HFFc6 (cell line): ENCODE data around the gene PANX3. TPM values are rescaled to one million over a fixed set of nuclear protein-coding genes. Genes with fewer than 3 reads are reported as not detected.

Experiments
- DNase-seq: peaks from one replicate; pipeline ENCODE4 v3.0.0-alpha.2; 2018
- H3K27ac Mint-ChIP-seq: 2 replicates; pipeline ENCODE4 v1.8.0; 2020; ENCODE audit warnings: mild to moderate bottlenecking, mixed read lengths
- H3K27me3 Mint-ChIP-seq: 2 replicates; pipeline ENCODE4 v1.8.0; 2021; ENCODE audit warnings: mild to moderate bottlenecking, moderate library complexity, mixed read lengths; ENCODE audit not compliant: insufficient read depth
- H3K36me3 Mint-ChIP-seq: 2 replicates; pipeline ENCODE4 v1.8.0; 2021; ENCODE audit warnings: low read depth, mixed read lengths
- H3K4me1 Mint-ChIP-seq: 2 replicates; pipeline ENCODE4 v1.8.0; 2020; ENCODE audit warnings: low read depth, mixed read lengths
- H3K4me3 Mint-ChIP-seq: 2 replicates; pipeline ENCODE4 v1.8.0; 2020; ENCODE audit warnings: mild to moderate bottlenecking, moderate library complexity, mixed read lengths
- H3K9me3 Mint-ChIP-seq: 2 replicates; pipeline ENCODE4 v1.8.0; 2020; ENCODE audit warnings: mild to moderate bottlenecking, mixed read lengths
- total RNA-seq, 6 experiments: library from RNA; stranded (reverse); fragmentation: NEBNext Ultra II Directional; extraction: Animal tissue kit (Norgen Biotek cat#: 25700); gene quantifications; 2 replicates in 1 of 6; 3 replicates in 5 of 6; pipeline ENCODE4 v1.2.3, GENCODE V29; 2021
- TF ChIP-seq, protein P1 (sequence below): fragments of 200-600 bp; sonication (generic); IDR thresholded peaks from 2 replicates; pipeline ENCODE4 v1.5.0; 2021; ENCODE audit warnings: antibody characterized with exemption, mild to moderate bottlenecking

Gene PANX3
- total RNA-seq, 6 experiments from 2014 or later, result not detected

DNA sequence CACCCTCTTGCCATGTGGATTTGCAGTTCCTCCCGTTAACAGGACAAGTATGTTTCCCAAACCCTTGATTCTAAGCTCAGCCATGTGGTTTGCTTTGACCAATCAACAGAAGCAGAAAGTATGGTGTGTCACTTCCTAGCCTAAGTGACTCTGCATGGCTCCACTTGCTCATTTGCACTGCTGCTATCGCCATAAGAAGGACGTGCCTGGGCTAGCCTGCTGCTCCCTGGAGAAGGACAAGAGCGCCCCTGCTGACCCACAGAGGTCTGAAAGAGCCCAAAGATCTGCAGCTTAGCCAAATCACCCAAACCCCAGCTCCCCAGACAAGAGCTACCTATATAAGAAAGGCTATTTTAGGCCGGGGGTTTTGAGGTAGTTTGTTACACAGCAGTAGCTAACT, 29.4 kb downstream of the PANX3 start:
- no peak for DNase-seq
- H3K4me3 Mint-ChIP-seq, result no peak overlapping the region
- peaks cover 17% of the 10 kb centered on the region for H3K36me3 Mint-ChIP-seq
- no peaks in the 10 kb centered on the region; the same call in 1 of the 2 replicates for H3K27me3 Mint-ChIP-seq
- TF ChIP-seq, protein P1, sequence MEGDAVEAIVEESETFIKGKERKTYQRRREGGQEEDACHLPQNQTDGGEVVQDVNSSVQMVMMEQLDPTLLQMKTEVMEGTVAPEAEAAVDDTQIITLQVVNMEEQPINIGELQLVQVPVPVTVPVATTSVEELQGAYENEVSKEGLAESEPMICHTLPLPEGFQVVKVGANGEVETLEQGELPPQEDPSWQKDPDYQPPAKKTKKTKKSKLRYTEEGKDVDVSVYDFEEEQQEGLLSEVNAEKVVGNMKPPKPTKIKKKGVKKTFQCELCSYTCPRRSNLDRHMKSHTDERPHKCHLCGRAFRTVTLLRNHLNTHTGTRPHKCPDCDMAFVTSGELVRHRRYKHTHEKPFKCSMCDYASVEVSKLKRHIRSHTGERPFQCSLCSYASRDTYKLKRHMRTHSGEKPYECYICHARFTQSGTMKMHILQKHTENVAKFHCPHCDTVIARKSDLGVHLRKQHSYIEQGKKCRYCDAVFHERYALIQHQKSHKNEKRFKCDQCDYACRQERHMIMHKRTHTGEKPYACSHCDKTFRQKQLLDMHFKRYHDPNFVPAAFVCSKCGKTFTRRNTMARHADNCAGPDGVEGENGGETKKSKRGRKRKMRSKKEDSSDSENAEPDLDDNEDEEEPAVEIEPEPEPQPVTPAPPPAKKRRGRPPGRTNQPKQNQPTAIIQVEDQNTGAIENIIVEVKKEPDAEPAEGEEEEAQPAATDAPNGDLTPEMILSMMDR, result no peak
- H3K9me3 Mint-ChIP-seq, result no peaks in the 10 kb centered on the region
- H3K27ac Mint-ChIP-seq, result no peak overlapping the region
- H3K4me1 Mint-ChIP-seq, result peaks cover 36% of the 10 kb centered on the region

DNA sequence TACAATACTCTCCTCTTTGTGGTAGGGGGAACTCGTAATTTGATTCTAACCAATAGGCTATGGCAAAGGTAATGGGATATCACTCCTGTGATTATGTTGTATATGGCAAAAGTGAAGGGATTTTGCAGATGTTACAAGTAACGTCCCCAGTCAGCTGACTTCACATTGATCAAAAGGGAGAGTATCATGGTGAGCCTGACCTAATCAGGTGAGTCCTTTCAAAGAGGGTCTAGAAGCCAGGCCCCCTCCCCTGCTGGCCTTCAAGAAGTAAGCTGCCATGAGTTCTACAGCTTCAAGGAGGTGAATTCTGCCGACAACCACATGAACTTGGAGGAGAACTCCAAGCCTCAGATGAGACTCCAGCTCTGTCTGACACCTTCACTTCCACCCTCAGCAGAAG, 31.4 kb downstream of the PANX3 start:
- peaks cover 9% of the 10 kb centered on the region; the same call in 1 of the 2 replicates for H3K36me3 Mint-ChIP-seq
- H3K4me1 Mint-ChIP-seq, result peaks cover 38% of the 10 kb centered on the region
- peak overlapping the region; percentile 65; the same call in 1 of the 2 replicates for H3K4me3 Mint-ChIP-seq
- DNase-seq, result no peak
- H3K9me3 Mint-ChIP-seq, result no peaks in the 10 kb centered on the region
- peak overlapping the region; percentile 92 for H3K27ac Mint-ChIP-seq
- TF ChIP-seq, protein P1, result no peak
- no peaks in the 10 kb centered on the region; the same call in 1 of the 2 replicates for H3K27me3 Mint-ChIP-seq

DNA sequence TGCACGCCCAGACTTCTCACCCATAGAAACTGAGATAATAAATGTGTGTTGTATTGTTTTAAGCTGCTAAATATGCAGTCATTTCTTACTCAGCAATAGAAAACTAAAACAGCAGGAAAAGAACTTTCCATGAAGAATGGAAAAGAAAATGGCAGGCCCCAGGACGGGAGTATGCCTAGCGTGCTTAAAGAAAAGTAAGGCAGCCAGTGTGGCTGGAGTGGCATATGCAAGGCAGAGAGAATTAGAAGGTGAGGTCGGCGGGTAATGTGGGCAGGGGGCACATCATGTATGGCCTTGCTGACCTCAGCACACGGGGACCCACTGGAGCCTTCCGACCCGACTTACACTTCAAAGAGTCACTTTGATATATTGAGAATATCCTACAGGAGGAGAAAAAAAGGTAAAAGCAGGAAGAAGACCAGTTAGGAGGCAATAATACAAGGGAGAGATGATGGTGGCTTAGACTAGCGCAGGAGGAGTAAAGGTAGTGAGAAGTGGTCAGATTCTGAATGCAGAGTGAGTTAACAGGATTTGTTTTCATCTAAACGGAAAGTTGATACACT, 31.9 kb downstream of the PANX3 start:
- no peak for DNase-seq
- peaks cover 5% of the 10 kb centered on the region; the same call in 1 of the 2 replicates for H3K36me3 Mint-ChIP-seq
- H3K27me3 Mint-ChIP-seq, result no peaks in the 10 kb centered on the region; the same call in 1 of the 2 replicates
- peaks cover 38% of the 10 kb centered on the region for H3K4me1 Mint-ChIP-seq
- peak overlapping the region; percentile 65 for H3K4me3 Mint-ChIP-seq
- no peaks in the 10 kb centered on the region for H3K9me3 Mint-ChIP-seq
- peak overlapping the region; percentile 92 for H3K27ac Mint-ChIP-seq
- TF ChIP-seq, protein P1, result no peak

GRCh38 chr11:124643605-124644425, 32.6 kb downstream of the PANX3 start:
- Mint-ChIP-seq H3K9me3 (no peaks in the 10 kb centered on the region), H3K27ac (peak overlapping the region; percentile 92), H3K36me3 (no peaks in the 10 kb centered on the region), H3K4me3 (peak overlapping the region; percentile 65), H3K27me3 (no peaks in the 10 kb centered on the region; the same call in 1 of the 2 replicates), H3K4me1 (peaks cover 38% of the 10 kb centered on the region)
- DNase-seq, result peak; percentile 96
- TF ChIP-seq, protein P1, result no peak

GRCh38 chr11:124644426-124645280, 33.4 kb downstream of the PANX3 start:
- Mint-ChIP-seq H3K9me3 (no peaks in the 10 kb centered on the region), H3K27me3 (no peaks in the 10 kb centered on the region; the same call in 1 of the 2 replicates), H3K27ac (peak overlapping the region; percentile 92), H3K4me1 (peaks cover 38% of the 10 kb centered on the region), H3K4me3 (peak overlapping the region; percentile 81), H3K36me3 (no peaks in the 10 kb centered on the region)
- peak; percentile 79 for DNase-seq
- TF ChIP-seq, protein P1, result peak; percentile 93
